H1 (cell line): ENCODE results near the gene EML4. TPM values are rescaled to one million over a fixed set of nuclear protein-coding genes. Genes with fewer than 3 reads are reported as not detected.

ENCODE experiments used
- CTCF ChIA-PET: fragments of 300-600 bp; sonication (Branson Sonifier 250); formaldehyde crosslinking; loops from one replicate; lab custom pipeline; 2021; ENCODE audit not compliant: partially characterized antibody; lab: Charles Lee
- POLR2A ChIA-PET: fragments of 300-600 bp; sonication (Branson Sonifier 250); formaldehyde crosslinking; loops from one replicate; lab custom pipeline; 2021; ENCODE audit warnings: inconsistent platforms; ENCODE audit not compliant: partially characterized antibody; lab: Charles Lee
- DNase-seq, 2 experiments: peaks; one replicate each; pipeline versions ENCODE4 v3.0.0 to v3.0.0-alpha.2; 2010 to 2022; ENCODE audit warnings: low spot score in 2 of 2, low read depth in 1 of 2, mixed read lengths in 1 of 2
- FAIRE-seq: peaks from 2 replicates; lab custom pipeline; 2011; peaks lifted over from hg19 to GRCh38; lab: Jason Lieb, UNC
- H2AFZ ChIP-seq: 2 replicates; pipeline ENCODE4 v1.8.1; 2012; ENCODE audit warnings: low read length, inconsistent platforms
- H2AK5ac ChIP-seq: 2 replicates; pipeline ENCODE4 v1.6.1; 2013; ENCODE audit warnings: low read depth, low read length
- H2BK120ac ChIP-seq: replicated peaks from 2 replicates; pipeline ENCODE3; 2013; ENCODE audit warnings: low read depth, low read length, inconsistent platforms
- H2BK12ac ChIP-seq: 2 replicates; pipeline ENCODE4 v1.6.1; 2013; ENCODE audit warnings: low read depth, low read length
- H2BK15ac ChIP-seq: 2 replicates; pipeline ENCODE4 v1.6.1; 2013; ENCODE audit warnings: low read length
- H2BK20ac ChIP-seq: 2 replicates; pipeline ENCODE4 v1.6.1; 2013; ENCODE audit warnings: low read length
- H2BK5ac ChIP-seq: 2 replicates; pipeline ENCODE4 v1.6.1; 2013; ENCODE audit warnings: low read depth, low read length
- H3K14ac ChIP-seq: 2 replicates; pipeline ENCODE4 v1.6.1; 2013; ENCODE audit warnings: inconsistent platforms; ENCODE audit not compliant: insufficient read length
- H3K18ac ChIP-seq: 2 replicates; pipeline ENCODE4 v1.6.1; 2013; ENCODE audit warnings: low read length; ENCODE audit errors: extremely low read depth
- H3K23ac ChIP-seq: 2 replicates; pipeline ENCODE4 v1.6.1; 2013; ENCODE audit warnings: inconsistent platforms; ENCODE audit not compliant: insufficient read length
- H3K23me2 ChIP-seq: 2 replicates; pipeline ENCODE4 v1.6.1; 2013; ENCODE audit warnings: low read depth, low read length
- H3K27ac ChIP-seq: 2 replicates; pipeline ENCODE4 v1.6.1; 2011; ENCODE audit warnings: low read depth, low read length, inconsistent platforms
- H3K27me3 ChIP-seq, 4 experiments: replicated peaks in 1 of 4; 1 replicate in 1 of 4; 2 replicates in 3 of 4; pipeline versions ENCODE4 v1.6.1 to v1.8.1; 2011 to 2013; ENCODE audit warnings: low read length in 3 of 4, mild to moderate bottlenecking in 3 of 4, inconsistent platforms in 2 of 4, mixed read lengths in 2 of 4, moderate library complexity in 1 of 4; ENCODE audit not compliant: control insufficient read depth in 3 of 4, insufficient read depth in 3 of 4; ENCODE audit errors: extremely low read depth in 1 of 4
- H3K36me3 ChIP-seq, 4 experiments: 2 replicates each; pipeline versions ENCODE4 v1.6.1 to v1.8.1; 2011 to 2013; ENCODE audit warnings: mild to moderate bottlenecking in 4 of 4, low read length in 3 of 4, moderate library complexity in 2 of 4, control low read depth in 1 of 4, inconsistent platforms in 1 of 4; ENCODE audit not compliant: insufficient read depth in 4 of 4, control insufficient read depth in 2 of 4
- H3K4ac ChIP-seq: replicated peaks from 2 replicates; pipeline ENCODE3; 2013; ENCODE audit warnings: low read length, low read depth, mixed read lengths, inconsistent platforms; ENCODE audit not compliant: insufficient read length
- H3K4me1 ChIP-seq, 4 experiments: replicated peaks in 1 of 4; 1 replicate in 1 of 4; 2 replicates in 3 of 4; pipeline versions ENCODE4 v1.6.1 to v1.8.1; 2011 to 2013; ENCODE audit warnings: low read length in 3 of 4, inconsistent platforms in 2 of 4, mixed read lengths in 1 of 4; ENCODE audit not compliant: insufficient read depth in 4 of 4, control insufficient read depth in 3 of 4
- H3K4me2 ChIP-seq, 2 experiments: 2 replicates each; pipeline versions ENCODE4 v1.6.1 to v1.8.1; 2011 to 2013; ENCODE audit warnings: low read depth in 2 of 2, low read length in 2 of 2, control low read depth in 1 of 2, inconsistent platforms in 1 of 2, mild to moderate bottlenecking in 1 of 2; ENCODE audit not compliant: insufficient read depth in 1 of 2
- H3K4me3 ChIP-seq, 4 experiments: fragments of 200-600, 300-600 bp in 1 of 4; sonication (generic), shearing (Covaris generic), sonication (Bioruptor Twin) in 1 of 4; 2 replicates each; pipeline versions ENCODE4 v1.5.1 to v1.8.1; 2011 to 2016; ENCODE audit warnings: low read length in 4 of 4, low read depth in 3 of 4, control low read depth in 2 of 4, inconsistent platforms in 2 of 4, mild to moderate bottlenecking in 2 of 4, mixed read lengths in 1 of 4, moderate library complexity in 1 of 4; ENCODE audit not compliant: insufficient read depth in 2 of 4; ENCODE audit errors: extremely low read depth in 1 of 4
- H3K56ac ChIP-seq: replicated peaks from 2 replicates; pipeline ENCODE3; 2013; ENCODE audit warnings: low read depth, mild to moderate bottlenecking, mixed read lengths, low read length, inconsistent platforms; ENCODE audit not compliant: insufficient read length
- H3K79me1 ChIP-seq: 2 replicates; pipeline ENCODE4 v1.6.1; 2013; ENCODE audit warnings: low read depth, low read length, control low read depth
- H3K79me2 ChIP-seq, 2 experiments: 2 replicates each; pipeline versions ENCODE4 v1.6.1 to v1.8.1; 2012 to 2013; ENCODE audit warnings: low read length in 2 of 2, mild to moderate bottlenecking in 2 of 2, inconsistent platforms in 1 of 2; ENCODE audit not compliant: insufficient read depth in 2 of 2, control insufficient read depth in 1 of 2
- H3K9ac ChIP-seq, 4 experiments: replicated peaks in 1 of 4; 1 replicate in 1 of 4; 2 replicates in 3 of 4; pipeline versions ENCODE4 v1.6.1 to v1.8.1; 2011 to 2013; ENCODE audit warnings: low read depth in 3 of 4, low read length in 3 of 4, control low read depth in 2 of 4, mild to moderate bottlenecking in 2 of 4, moderate library complexity in 2 of 4, inconsistent platforms in 1 of 4; ENCODE audit errors: extremely low read depth in 1 of 4
- H3K9me3 ChIP-seq, 2 experiments: 2 replicates each; pipeline versions ENCODE4 v1.6.1 to v1.8.1; 2012 to 2013; ENCODE audit warnings: mild to moderate bottlenecking in 2 of 2, moderate library complexity in 2 of 2, control low read depth in 1 of 2, inconsistent platforms in 1 of 2, low read depth in 1 of 2, low read length in 1 of 2, mixed read lengths in 1 of 2; ENCODE audit not compliant: insufficient read depth in 2 of 2
- H4K20me1 ChIP-seq, 2 experiments: replicated peaks in 1 of 2; 2 replicates each; pipeline versions ENCODE3 to v1.8.1; 2011 to 2013; ENCODE audit warnings: inconsistent platforms in 2 of 2, low read length in 2 of 2, mild to moderate bottlenecking in 1 of 2; ENCODE audit not compliant: insufficient read depth in 2 of 2, control insufficient read depth in 1 of 2
- H4K5ac ChIP-seq: 2 replicates; pipeline ENCODE4 v1.6.1; 2013; ENCODE audit warnings: low read length, low read depth, mixed read lengths, inconsistent platforms; ENCODE audit not compliant: insufficient read length
- H4K8ac ChIP-seq: 2 replicates; pipeline ENCODE4 v1.8.0; 2013; ENCODE audit warnings: mild to moderate bottlenecking, moderate library complexity, low read length, inconsistent platforms; ENCODE audit not compliant: insufficient read depth; ENCODE audit errors: extremely low read depth
- H4K91ac ChIP-seq: replicated peaks from 2 replicates; pipeline ENCODE3; 2013; ENCODE audit warnings: low read length, mixed read lengths, inconsistent platforms; ENCODE audit not compliant: insufficient read length
- EZH2 ChIP-seq: fragments of 200-600 bp; sonication (generic); IDR thresholded peaks from 2 replicates; pipeline ENCODE4 v1.7.1; 2012; ENCODE audit warnings: low read depth, mild to moderate bottlenecking, moderate library complexity, low read length, inconsistent platforms; ENCODE audit not compliant: severe bottlenecking
- KDM5A ChIP-seq: fragments of 200-600 bp; IDR thresholded peaks from 2 replicates; pipeline ENCODE4 v1.7.1; 2012; ENCODE audit warnings: mild to moderate bottlenecking, low read length, inconsistent platforms, mixed read lengths
- POLR2AphosphoS5 ChIP-seq: IDR thresholded peaks from 2 replicates; pipeline ENCODE4 v1.6.1; 2011; ENCODE audit warnings: low read depth, low read length
- RAD21 ChIP-seq, 2 experiments: IDR thresholded peaks in 1 of 2; conservative IDR thresholded peaks in 1 of 2; 2 replicates each; pipeline ENCODE4 v1.6.1; 2011; ENCODE audit warnings: low read depth in 2 of 2, low read length in 2 of 2, improper control_type of control experiment in 1 of 2, inconsistent platforms in 1 of 2, mild to moderate bottlenecking in 1 of 2, moderate library complexity in 1 of 2
- RNF2 ChIP-seq: fragments of 200-900, 300-1000 bp; sonication (generic); IDR thresholded peaks from 2 replicates; pipeline ENCODE4 v1.7.1; 2016; ENCODE audit warnings: borderline replicate concordance, low read depth, mild to moderate bottlenecking, antibody characterized with exemption, low read length; ENCODE audit not compliant: poor library complexity, severe bottlenecking; ENCODE audit errors: missing control alignments
- SUZ12 ChIP-seq: fragments of 200-600 bp; sonication (generic); IDR thresholded peaks from 2 replicates; pipeline ENCODE4 v1.6.1; 2012; ENCODE audit warnings: mild to moderate bottlenecking, inconsistent platforms, low read length, moderate library complexity, mixed read lengths
- WGBS, 2 experiments: shearing (Covaris generic) in 1 of 2; methylation state at CpG; one replicate each; pipeline versions ENCODE4 v1.1.6 to v1.1.7; 2013 to 2015; ENCODE audit warnings: low lambda C conversion rate in 2 of 2, mixed read lengths in 2 of 2, inconsistent platforms in 1 of 2, low coverage in 1 of 2, missing lambda C conversion rate in 1 of 2; ENCODE audit not compliant: insufficient replicate concordance in 2 of 2, insufficient coverage in 1 of 2, insufficient read length in 1 of 2; ENCODE audit errors: extremely low coverage in 1 of 2, missing lambda C conversion rate in 1 of 2; 5-methylcytosine and 5-hydroxymethylcytosine counted together
- polyA plus RNA-seq, 7 experiments: library from polyadenylated mRNA; depleted of rRNA in 3 of 7; stranded (reverse) in 5 of 7; unstranded in 2 of 7; fragments of >200 nt in 5 of 7; fragments of 200-250 nt in 2 of 7; gene quantifications; 1 replicate in 5 of 7; 2 replicates in 1 of 7; 4 replicates in 1 of 7; pipeline versions ENCODE4 v1.2.1 to v1.2.3, GENCODE V29; 2011 to 2013; ENCODE audit warnings: missing spikeins in 2 of 7, mixed read lengths in 2 of 7
- total RNA-seq: library from RNA; stranded (reverse); fragmentation: NEBNext Ultra II Directional; extraction: Animal tissue kit (Norgen Biotek cat#: 25700); gene quantifications from 2 replicates; pipeline ENCODE4 v1.2.1, GENCODE V29; 2021

Gene EML4
- total and polyA plus RNA-seq, 2 of the 8 experiments (the other 6 are each of a cell fraction or from before 2014, with no cell fraction given) = 50.1 to 104 TPM

DNA sequence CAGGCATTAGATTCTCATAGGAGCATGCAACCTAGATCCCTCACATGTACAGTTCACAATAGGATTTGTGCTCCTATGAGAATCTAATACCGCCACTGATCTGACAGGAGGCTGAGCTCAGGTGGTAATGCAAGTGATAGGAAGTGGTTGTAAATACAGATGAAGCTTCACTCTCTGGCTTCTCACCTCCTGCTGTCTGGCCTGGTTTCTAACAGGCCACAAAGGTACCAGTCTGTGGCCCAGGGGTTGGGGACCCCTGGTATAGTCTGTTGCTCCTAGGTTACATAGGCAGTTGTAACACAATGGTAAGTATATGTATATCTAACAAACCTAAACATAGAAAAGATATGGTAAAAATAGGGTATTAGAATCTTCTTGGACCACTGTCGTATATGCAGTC is 81.8 kb downstream of the EML4 start:
- 95% methylated on average over 2 of the region's 2 CpGs; no CpG with 5 or more reads in 1 of the 2 experiments for WGBS, 2 experiments
- FAIRE-seq = no peak

More for the DNA sequence above, 81.8 kb downstream of the EML4 start:
- no peak overlapping the region for H4K5ac ChIP-seq
- no peak overlapping the region for H4K8ac ChIP-seq
- no peak for DNase-seq
- TF ChIP-seq RNF2 = no peak
- TF ChIP-seq KDM5A = no peak
- TF ChIP-seq RAD21 (IDR thresholded peaks at IDR 0.05 in 1 of 2, conservative IDR thresholded peaks at IDR 0.05 in 1 of 2; ENCODE audit: low read depth in 2 of 2, low read length in 2 of 2) = no peak
- no peak for TF ChIP-seq EZH2
- TF ChIP-seq POLR2AphosphoS5 = no peak
- TF ChIP-seq SUZ12 = no peak
- H2BK15ac ChIP-seq = no peak overlapping the region
- H2BK20ac ChIP-seq = no peak overlapping the region
- H3K23ac ChIP-seq = no peak overlapping the region
- no peaks in the 10 kb centered on the region for H4K20me1 ChIP-seq
- H2BK120ac ChIP-seq = no peak overlapping the region
- H3K4me1 ChIP-seq = peaks cover 0 to 4% (median 0%) of the 10 kb centered on the region in 4 experiments; a peak in 1 of 7 replicates
- H3K79me1 ChIP-seq = no peaks in the 10 kb centered on the region; the same call in 1 of the 2 replicates
- H2AFZ ChIP-seq = no peak overlapping the region
- H2AK5ac ChIP-seq = no peak overlapping the region
- no peaks in the 10 kb centered on the region; a peak in 1 of 4 replicates for H3K9me3 ChIP-seq
- no peak overlapping the region for H3K14ac ChIP-seq
- H3K36me3 ChIP-seq = peaks cover 0 to 3% (median 1%) of the 10 kb centered on the region in 4 experiments; a peak in 3 of 8 replicates
- ChIA-PET CTCF (no interaction called here), POLR2A (no interaction called here)
- no peak overlapping the region for H3K27ac ChIP-seq
- H3K4ac ChIP-seq = no peak overlapping the region
- H3K79me2 ChIP-seq = no peaks in the 10 kb centered on the region; a peak in 1 of 4 replicates
- no peak overlapping the region for H4K91ac ChIP-seq
- H3K18ac ChIP-seq = no peak overlapping the region
- H3K4me2 ChIP-seq = no peak overlapping the region
- no peak overlapping the region for H2BK12ac ChIP-seq
- no peaks in the 10 kb centered on the region for H3K23me2 ChIP-seq
- no peak overlapping the region for H3K56ac ChIP-seq
- H3K27me3 ChIP-seq = no peaks in the 10 kb centered on the region
- no peak overlapping the region for H3K4me3 ChIP-seq
- no peak overlapping the region for H2BK5ac ChIP-seq
- no peak overlapping the region for H3K9ac ChIP-seq
